Tongue (tissue), 2 donors: ENCODE results near the gene LFNG. TPM values are rescaled to one million over a fixed set of nuclear protein-coding genes. Genes with fewer than 3 reads are reported as not detected.

Source experiments
- DNase-seq: peaks from one replicate; pipeline ENCODE4 v3.0.0-alpha.2; 2015
- total RNA-seq: library from RNA; depleted of rRNA; stranded (reverse); fragments of >200 nt; gene quantifications from one replicate; pipeline ENCODE4 v1.2.3, GENCODE V29; 2014

Gene LFNG
- total RNA-seq, 1 donor from 2014 or later: 26.0 TPM

DNA sequence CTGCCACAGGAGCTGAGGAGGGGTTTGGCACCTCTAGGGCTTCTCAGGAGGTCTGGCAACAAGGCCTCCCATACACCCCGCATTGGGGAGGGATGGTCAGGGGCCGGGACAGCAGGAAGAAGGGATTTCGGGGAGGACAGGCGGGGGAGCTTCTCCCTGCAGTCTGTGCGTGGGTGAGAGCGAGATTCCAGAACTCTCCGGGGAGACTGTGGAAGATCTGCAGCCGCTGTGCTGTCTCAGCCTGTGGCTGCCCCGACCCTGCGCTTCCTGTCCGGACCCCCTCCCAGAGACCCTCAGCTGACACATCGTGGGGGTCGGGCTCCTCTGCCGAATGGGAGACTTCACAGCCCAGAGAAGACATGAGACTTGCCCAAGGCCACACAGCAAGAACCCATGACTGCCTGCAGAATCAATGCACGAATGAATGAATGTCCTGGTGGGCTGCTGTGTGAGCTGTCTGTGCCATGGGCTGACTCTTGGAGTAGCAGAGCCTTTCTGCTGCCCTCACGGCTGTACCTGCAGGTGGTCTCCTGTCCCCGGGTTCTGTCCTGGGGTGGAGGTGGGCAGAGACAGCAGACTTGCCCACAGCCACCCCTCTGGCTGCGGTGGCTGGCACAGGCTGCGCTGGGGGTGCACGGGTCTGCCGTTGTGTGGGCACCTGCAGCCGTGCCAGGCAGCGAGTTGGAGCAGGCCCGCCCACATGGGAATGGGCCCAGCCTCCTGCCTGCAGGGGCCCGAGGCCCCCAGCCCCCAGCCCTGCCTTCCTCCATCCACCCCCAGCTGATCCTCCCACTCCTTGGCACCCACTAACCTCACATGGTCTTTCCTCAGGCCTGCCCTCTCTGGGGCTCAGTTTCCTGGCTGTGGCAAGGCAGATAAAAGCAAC, 16.3 kb upstream of the LFNG start:
- no peak for DNase-seq

GRCh38 chr7:2504128-2504888, 15.3 kb upstream of the LFNG start:
- no peak for DNase-seq

- DNase-seq: no peak
Observed at GRCh38 chr7:2504889-2505375, 14.6 kb upstream of the LFNG start.

DNA sequence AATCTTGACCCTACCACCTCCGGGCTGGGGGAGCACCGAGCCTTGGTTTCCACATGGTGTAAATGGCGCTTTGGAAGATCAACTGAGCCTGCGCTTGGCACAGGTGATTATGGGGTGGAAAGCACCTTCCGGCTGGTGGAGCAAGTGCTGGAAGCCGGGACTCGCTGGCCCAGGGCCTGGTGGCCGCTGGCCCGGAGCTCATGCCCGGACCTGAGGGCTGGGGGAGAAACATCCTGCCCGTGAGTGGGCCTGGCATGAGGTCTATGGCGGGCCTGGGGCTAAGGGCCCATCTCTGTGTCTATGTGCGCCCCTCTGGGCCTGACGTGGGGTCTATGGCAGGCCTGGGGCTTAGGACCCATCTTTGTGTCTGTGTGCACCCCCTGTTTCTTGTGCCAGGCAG, 14.2 kb upstream of the LFNG start:
- no peak for DNase-seq

- DNase-seq: no peak
Observed at GRCh38 chr7:2507208-2507916, 12.2 kb upstream of the LFNG start.

DNA sequence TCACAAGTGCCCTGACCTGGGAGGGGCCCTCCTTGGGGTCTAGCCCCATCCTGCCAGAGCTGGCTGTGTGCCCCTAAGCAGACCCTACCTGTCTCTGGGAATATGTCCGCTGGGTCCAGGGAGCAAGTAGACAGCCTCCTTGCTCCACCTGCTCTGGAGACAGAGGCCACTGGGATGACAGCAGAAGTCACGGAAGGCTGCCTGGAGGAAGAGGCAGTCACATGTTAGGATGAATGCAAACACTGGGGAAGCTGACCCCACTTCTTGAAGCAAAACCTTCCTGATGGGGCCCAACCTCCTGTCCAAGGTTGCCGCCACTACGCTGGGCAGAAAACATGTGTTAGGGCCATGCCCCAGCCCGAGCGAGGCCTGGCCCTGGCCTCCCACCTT, 11.7 kb upstream of the LFNG start:
- no peak for DNase-seq

DNA sequence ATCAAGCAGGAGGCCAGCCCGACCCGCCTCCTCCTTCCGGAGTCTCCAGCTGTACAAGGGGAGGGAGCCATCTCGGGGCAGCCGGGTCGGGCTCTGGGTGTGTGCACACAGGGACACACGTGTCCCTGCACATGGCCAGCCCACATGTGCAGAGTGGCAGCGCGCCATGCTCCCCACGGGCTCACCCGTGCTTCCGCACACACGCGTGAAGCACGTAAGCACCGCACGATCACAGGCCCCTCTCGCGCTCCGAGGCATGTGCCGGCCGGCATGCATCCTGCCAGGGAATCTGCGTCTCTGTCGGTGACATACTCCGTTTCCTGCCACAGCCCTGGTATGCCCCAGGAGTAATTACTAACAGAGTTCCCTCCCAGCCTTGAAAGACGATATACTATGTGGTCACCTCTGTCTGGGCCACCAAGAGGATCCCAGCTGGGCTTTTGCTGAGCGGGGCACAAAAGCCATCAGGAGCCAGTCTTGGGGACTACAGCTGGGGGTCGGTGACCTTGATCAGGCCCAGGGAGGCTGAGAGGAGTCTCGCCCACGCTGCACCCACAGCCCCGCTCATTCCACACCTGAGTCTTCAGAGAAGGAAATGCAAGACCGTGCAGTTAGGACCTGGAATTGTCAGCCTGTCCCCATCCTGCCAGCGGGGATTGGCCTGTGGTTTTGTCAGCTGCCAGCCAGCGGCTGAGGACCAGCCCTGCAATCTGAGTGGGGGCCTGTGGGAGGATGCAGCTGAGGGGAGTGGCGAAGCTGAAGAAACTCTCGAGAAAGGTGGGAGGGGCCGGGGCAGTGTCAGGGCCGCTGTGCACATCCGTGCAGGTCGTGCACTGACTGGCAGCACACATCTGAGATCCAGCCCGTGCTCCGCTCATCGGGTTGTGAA, 11.0 kb upstream of the LFNG start:
- peak; percentile 89 for DNase-seq

GRCh38 chr7:2509298-2509906, 10.2 kb upstream of the LFNG start:
- DNase-seq: no peak

DNA sequence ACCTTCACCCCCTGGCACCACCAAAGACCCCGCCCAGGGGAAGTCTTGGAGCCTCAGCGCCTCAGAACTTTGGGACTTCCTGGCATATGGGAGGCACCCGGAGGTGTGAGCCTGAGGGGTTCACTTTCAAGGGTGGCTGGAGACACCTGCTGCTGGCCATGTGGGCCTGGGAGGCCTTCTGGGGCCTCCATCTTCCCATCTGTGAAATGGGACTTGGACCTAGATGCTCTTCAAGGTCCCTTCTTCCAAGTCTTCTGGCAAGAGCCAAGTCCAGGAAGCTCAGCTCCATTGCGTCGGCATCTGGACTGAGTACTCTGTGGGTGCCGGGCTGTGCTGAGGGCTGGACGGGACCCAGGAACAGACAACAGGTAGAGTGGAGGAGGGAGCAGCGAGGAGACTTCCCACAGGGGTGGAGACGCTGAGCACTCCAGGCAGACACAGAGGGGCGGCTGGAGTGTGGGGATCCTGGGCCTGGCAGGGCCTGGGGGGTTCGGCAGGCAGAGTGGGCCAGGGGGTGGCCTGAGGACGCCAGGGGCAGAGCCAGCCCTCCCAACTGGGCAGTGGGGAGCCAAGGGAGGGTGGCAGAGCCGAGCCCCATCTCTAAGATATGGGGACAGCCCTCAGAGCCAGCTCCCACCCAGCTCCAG, 9.3 kb upstream of the LFNG start:
- DNase-seq: no peak

DNA sequence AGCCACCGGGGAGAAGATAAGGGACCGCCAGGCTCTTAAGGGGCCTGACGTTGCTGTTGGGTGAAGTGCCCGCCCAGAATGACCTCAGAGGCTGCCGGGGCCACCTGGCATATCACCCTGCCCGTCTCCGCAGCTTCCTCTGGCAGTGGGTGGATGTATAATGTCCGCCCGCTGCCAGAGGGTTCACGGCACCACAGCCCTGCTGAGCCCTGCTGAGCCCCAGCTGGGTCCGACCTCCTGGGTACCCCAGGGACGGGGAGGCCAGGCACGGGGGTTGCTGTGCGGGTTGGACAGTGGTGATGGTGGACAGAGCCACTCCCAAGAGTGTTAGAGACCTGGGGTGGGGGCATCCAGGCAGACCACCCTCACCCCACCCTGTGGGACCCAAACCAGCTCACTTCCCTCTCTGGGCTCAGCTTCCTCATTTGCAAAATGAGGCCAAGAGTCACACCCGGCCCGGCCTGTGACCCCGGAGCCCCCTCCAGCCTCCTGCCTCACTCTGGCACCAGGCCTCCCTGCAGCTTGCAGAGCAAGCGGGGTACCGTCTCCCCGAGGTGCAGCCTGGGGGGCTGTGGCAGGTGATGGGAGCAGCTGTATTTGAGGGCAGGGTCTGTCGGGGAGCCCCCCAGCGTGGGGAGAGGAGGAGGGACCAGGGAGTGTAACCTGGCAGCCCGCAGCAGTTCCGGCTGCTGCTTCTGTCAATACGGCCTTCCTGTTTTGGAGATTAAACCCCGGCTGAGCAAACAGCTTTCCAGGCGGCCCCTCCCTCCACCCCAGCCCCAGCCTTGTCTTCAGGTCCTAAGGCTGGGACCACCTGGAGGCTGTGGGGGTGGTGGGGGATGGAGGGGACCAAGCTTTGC, 8.4 kb upstream of the LFNG start:
- DNase-seq: no peak

GRCh38 chr7:2511769-2512168, 7.8 kb upstream of the LFNG start:
- no peak for DNase-seq

DNA sequence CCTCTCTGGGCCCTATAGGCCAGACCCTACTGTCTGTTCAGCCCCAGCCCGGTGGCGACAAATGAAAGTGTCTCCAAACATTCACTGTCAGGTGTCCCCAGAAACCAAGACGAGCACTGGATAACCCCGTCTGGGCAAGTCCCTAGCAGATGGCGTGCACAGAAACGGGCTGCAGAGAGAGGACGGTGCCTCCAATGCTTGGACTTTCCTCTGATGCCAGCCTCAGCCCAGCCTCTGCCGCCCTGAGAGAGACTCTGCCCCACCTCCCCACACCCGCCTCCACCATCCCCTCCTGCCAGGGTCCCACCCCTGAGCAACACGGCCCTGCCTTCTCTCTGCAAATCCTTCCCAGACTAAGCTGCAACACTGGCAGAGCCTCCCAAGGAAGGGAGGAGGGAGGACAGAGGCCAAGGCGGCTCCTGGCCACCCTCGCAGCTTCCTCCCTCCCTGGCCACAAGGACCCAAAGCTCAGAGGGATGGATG, 7.4 kb upstream of the LFNG start:
- DNase-seq: peak; percentile 83

DNA sequence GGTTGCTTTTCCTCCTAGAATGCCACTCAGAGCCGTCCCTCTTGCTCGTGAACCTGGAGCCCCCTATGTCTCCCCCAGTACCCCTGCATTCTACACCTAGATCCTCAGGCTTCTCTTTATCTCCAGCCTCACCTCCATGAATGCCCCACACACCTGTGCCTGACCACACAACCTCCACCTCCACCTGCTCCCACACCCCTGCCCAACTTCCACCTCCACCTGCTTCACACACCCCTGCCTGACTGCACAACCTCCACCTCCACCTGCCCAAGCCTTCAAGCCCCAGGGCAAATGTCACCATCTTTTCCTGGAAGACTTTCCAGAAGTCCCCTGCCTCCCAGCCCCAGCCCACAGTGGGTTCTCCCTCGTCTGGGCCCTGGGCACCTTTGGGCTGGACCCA, 6.9 kb upstream of the LFNG start:
- no peak for DNase-seq

DNA sequence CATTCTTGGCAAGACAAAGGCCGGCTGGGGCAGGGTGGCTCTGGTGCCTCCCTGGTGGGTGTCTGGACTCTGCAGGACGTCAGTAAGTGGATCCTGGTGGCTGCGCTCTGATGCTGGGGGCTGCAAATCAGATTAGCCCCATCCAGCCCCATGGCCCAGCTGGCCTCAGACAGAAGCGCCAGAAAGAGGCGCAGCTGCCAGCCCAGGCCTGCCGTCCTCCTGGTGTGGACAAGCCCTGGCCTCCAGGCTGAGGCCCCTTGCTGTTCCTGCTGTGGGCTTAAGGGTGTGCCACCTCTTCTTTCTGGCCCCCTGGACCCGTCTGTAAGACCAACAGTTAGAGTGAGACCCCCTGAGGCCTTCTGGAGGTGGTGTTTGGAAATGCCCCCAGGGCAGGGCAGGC, 5.9 kb upstream of the LFNG start:
- peak; percentile 78 for DNase-seq

GRCh38 chr7:2514473-2515423, 4.8 kb upstream of the LFNG start:
- DNase-seq: no peak

DNA sequence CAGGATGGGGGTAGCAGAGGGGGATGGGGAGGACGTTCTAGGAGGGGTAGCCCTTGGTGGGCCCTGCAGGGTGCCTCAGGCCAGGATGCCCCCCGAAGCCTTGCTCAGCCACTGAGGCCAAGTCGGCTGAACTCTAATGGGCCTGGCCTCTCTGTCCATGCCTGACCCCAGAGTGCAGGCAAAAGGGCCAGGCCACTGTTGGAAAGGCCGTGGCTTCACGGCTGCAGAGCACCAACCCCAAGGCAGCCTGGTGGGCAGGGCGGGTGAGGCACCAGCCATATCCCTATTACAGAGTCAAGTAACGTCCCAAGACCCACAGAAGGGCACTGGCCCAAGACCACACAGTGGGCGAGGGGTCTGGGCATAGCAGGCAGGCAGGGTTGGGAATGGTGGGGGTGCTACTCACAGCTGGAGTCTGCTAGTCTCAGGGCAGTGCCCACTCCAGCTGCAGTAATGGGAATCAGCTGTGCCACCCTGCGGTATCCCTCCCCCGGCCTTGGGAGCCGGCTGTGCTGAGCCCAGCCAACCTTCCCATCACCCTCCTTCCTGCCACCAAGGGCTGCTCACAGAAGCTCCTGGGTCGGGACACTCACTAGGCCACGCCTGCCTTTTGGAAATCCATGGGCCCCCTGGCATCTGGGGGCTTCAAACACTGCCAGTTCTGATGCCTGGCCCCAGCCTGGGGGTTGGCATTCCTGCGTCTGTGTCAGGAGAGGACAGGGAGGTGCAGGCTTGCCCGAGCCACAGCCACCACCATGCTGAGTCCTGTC, 4.0 kb upstream of the LFNG start:
- DNase-seq: peak; percentile 93

- DNase-seq: no peak
Observed at GRCh38 chr7:2516194-2516555, 3.4 kb upstream of the LFNG start.

DNA sequence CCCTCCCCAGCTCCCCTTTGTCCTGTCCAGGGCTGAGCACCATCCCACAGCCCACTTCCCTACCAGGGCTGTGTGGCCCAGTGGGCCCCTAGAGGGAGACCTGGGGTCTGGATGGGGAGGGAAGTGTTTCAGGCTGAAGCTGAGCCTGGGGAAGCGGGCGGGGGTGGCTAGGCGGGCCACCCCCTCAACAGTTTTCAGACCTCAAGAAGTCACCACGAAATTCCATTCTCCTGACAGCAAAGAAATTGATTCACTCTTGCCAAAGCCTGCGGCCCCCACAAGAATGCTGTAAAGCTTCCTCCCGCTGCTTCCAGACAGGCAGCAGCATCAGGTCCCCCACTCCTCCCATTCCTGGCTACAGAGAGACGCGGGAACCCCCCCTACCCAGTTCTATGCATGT, 2.5 kb upstream of the LFNG start:
- peak; percentile 86 for DNase-seq
